ENCODE measurements around the gene FAM170B.

FAM170B gene

GRCh38 chr10:49162761-49163310 is 29.0 kb upstream of the FAM170B start:
- in situ Hi-C loops (cut with HindIII; ENCODE audit: low pct_ligation_motif_present, low sequenced_read_pairs) = no loop called here
- Histone ChIP-seq H3K27me3 (replicated peaks) (no peaks in the 10 kb centered on the region), H3K36me3 (replicated peaks) (no peaks in the 10 kb centered on the region), H3K27ac (no peak overlapping the region), H3K4me3 (ENCODE audit: low read depth, low read length) (no peak overlapping the region)
- no peak for DNase-seq
- no peak for TF ChIP-seq CTCF (IDR thresholded peaks at IDR 0.05; ENCODE audit: low read depth, low read length, missing control alignments)

GRCh38 chr10:49162063-49162462 is 28.2 kb upstream of the FAM170B start:
- H3K27me3 ChIP-seq (replicated peaks) = no peaks in the 10 kb centered on the region
- no peak for DNase-seq
- TF ChIP-seq CTCF (IDR thresholded peaks at IDR 0.05; ENCODE audit: low read depth, low read length, missing control alignments) = no peak
- no peaks in the 10 kb centered on the region for H3K36me3 ChIP-seq (replicated peaks)
- H3K27ac ChIP-seq = no peak overlapping the region
- no peak overlapping the region for H3K4me3 ChIP-seq (ENCODE audit: low read depth, low read length)
- in situ Hi-C loops (cut with HindIII; ENCODE audit: low pct_ligation_motif_present, low sequenced_read_pairs) = no loop called here

- in situ Hi-C loops (cut with HindIII; ENCODE audit: low pct_ligation_motif_present, low sequenced_read_pairs) = no loop called here
Observed at GRCh38 chr10:49161411-49161997, 27.7 kb upstream of the FAM170B start.

GRCh38 chr10:49160814-49161213 is 27.0 kb upstream of the FAM170B start:
- no peak for TF ChIP-seq CTCF (IDR thresholded peaks at IDR 0.05; ENCODE audit: low read depth, low read length, missing control alignments)
- Histone ChIP-seq H3K27me3 (replicated peaks) (no peaks in the 10 kb centered on the region), H3K4me3 (ENCODE audit: low read depth, low read length) (no peak overlapping the region), H3K36me3 (replicated peaks) (no peaks in the 10 kb centered on the region), H3K27ac (no peak overlapping the region)
- in situ Hi-C loops (cut with HindIII; ENCODE audit: low pct_ligation_motif_present, low sequenced_read_pairs) = no loop called here
- no peak for DNase-seq

More at GRCh38 chr10:49161411-49161997, 27.7 kb upstream of the FAM170B start:
- H3K27me3 ChIP-seq (replicated peaks) = no peaks in the 10 kb centered on the region
- H3K27ac ChIP-seq = no peak overlapping the region
- TF ChIP-seq CTCF (IDR thresholded peaks at IDR 0.05; ENCODE audit: low read depth, low read length, missing control alignments) = peak; percentile 66
- H3K36me3 ChIP-seq (replicated peaks) = no peaks in the 10 kb centered on the region
- no peak overlapping the region for H3K4me3 ChIP-seq (ENCODE audit: low read depth, low read length)
- peak; percentile 55 for DNase-seq

GRCh38 chr10:49160110-49160509 is 26.3 kb upstream of the FAM170B start:
- Histone ChIP-seq H3K27ac (no peak overlapping the region), H3K27me3 (replicated peaks) (no peaks in the 10 kb centered on the region), H3K36me3 (replicated peaks) (no peaks in the 10 kb centered on the region), H3K4me3 (ENCODE audit: low read depth, low read length) (no peak overlapping the region)
- no peak for DNase-seq
- in situ Hi-C loops (cut with HindIII; ENCODE audit: low pct_ligation_motif_present, low sequenced_read_pairs) = no loop called here
- no peak for TF ChIP-seq CTCF (IDR thresholded peaks at IDR 0.05; ENCODE audit: low read depth, low read length, missing control alignments)

- no peak overlapping the region for H3K4me3 ChIP-seq (ENCODE audit: low read depth, low read length)
- no peaks in the 10 kb centered on the region for H3K36me3 ChIP-seq (replicated peaks)
- no peak for DNase-seq
- H3K27ac ChIP-seq = no peak overlapping the region
- no peak for TF ChIP-seq CTCF (IDR thresholded peaks at IDR 0.05; ENCODE audit: low read depth, low read length, missing control alignments)
- in situ Hi-C loops (cut with HindIII; ENCODE audit: low pct_ligation_motif_present, low sequenced_read_pairs) = no loop called here
- no peaks in the 10 kb centered on the region for H3K27me3 ChIP-seq (replicated peaks)
Observed at GRCh38 chr10:49158915-49159314, 25.1 kb upstream of the FAM170B start.
